SU-DHL-6 (cell line): ENCODE measurements around the gene NR2E1.

Experiments used
- H2AFZ ChIP-seq: fragments of 200-600 bp; sonication (generic); 2 replicates; pipeline ENCODE4 v1.6.1; 2014; ENCODE audit warnings: low read depth, mild to moderate bottlenecking, moderate library complexity, mixed read lengths, antibody characterized with exemption, low read length; ENCODE audit not compliant: severe bottlenecking
- H3F3A ChIP-seq: fragments of 200-600 bp; shearing (Covaris generic); 2 replicates; pipeline ENCODE4 v1.6.0; 2016; ENCODE audit warnings: antibody characterized with exemption, mild to moderate bottlenecking; ENCODE audit not compliant: insufficient read depth
- H3K27ac ChIP-seq: fragments of 200-600 bp; sonication (generic); 2 replicates; pipeline ENCODE4 v1.5.1; 2016; ENCODE audit warnings: low read depth, mild to moderate bottlenecking, low read length, moderate library complexity, mixed read lengths
- H3K27me3 ChIP-seq: fragments of 200-600 bp; sonication (generic), shearing (Covaris generic); 2 replicates; pipeline ENCODE4 v1.6.0; 2014; ENCODE audit warnings: mild to moderate bottlenecking, low read length
- H3K36me3 ChIP-seq: fragments of 200-600 bp; sonication (generic); 2 replicates; pipeline ENCODE4 v1.6.1; 2014; ENCODE audit warnings: mild to moderate bottlenecking, low read length, mixed read lengths
- H3K4me2 ChIP-seq: fragments of 300-600, 200-600 bp; shearing (Covaris generic), sonication (generic); 2 replicates; pipeline ENCODE4 v1.6.0; 2014; ENCODE audit warnings: low read length, low read depth, mild to moderate bottlenecking; ENCODE audit not compliant: poor library complexity, severe bottlenecking
- H3K4me3 ChIP-seq: fragments of 200-600 bp; sonication (generic); 2 replicates; pipeline ENCODE4 v1.5.1; 2014; ENCODE audit warnings: antibody characterized with exemption, low read length, mild to moderate bottlenecking, mixed read lengths; ENCODE audit not compliant: insufficient read depth, poor library complexity, severe bottlenecking
- H3K79me2 ChIP-seq: fragments of 200-600 bp; sonication (generic); 2 replicates; pipeline ENCODE4 v1.6.1; 2014; ENCODE audit warnings: mild to moderate bottlenecking, low read length, moderate library complexity; ENCODE audit not compliant: insufficient read depth
- H3K9ac ChIP-seq: fragments of 200-600 bp; sonication (generic); 2 replicates; pipeline ENCODE4 v1.7.0; 2014; ENCODE audit warnings: mild to moderate bottlenecking, low read length
- H3K9me2 ChIP-seq: fragments of 200-600 bp; sonication (generic); replicated peaks from 2 replicates; pipeline ENCODE4 v1.6.1; 2014; ENCODE audit warnings: low read length; ENCODE audit not compliant: insufficient read depth
- H3K9me3 ChIP-seq: fragments of 200-600 bp; sonication (generic); 2 replicates; pipeline ENCODE4 v1.6.1; 2014; ENCODE audit warnings: low read length, mixed read lengths; ENCODE audit not compliant: insufficient read depth
- H4K20me1 ChIP-seq: fragments of 200-600 bp; sonication (generic); 2 replicates; pipeline ENCODE4 v1.6.1; 2014; ENCODE audit warnings: low read depth, mild to moderate bottlenecking, antibody characterized with exemption, low read length, moderate library complexity, mixed read lengths
- EZH2phosphoT487 ChIP-seq: fragments of 200-600 bp; sonication (generic), shearing (Covaris generic); conservative IDR thresholded peaks from 2 replicates; pipeline ENCODE4 v1.6.1; 2018; ENCODE audit warnings: mild to moderate bottlenecking, antibody characterized with exemption, low read length, moderate library complexity, mixed read lengths
- TF ChIP-seq, protein P1 (sequence below): fragments of 200-600 bp; sonication (generic); IDR thresholded peaks from one replicate; pipeline ENCODE4 v1.5.1; 2017; ENCODE audit warnings: antibody characterized with exemption, mild to moderate bottlenecking, low read length, moderate library complexity; ENCODE audit not compliant: insufficient read depth, poor library complexity, severe bottlenecking

NR2E1 gene

GRCh38 chr6:108118359-108118724 is 47.5 kb upstream of the NR2E1 start:
- Histone ChIP-seq H3K79me2 (no peaks in the 10 kb centered on the region), H4K20me1 (no peaks in the 10 kb centered on the region), H3K27ac (no peak overlapping the region), H3K9me3 (no peaks in the 10 kb centered on the region), H3K4me3 (no peak overlapping the region), H3F3A (no peaks in the 10 kb centered on the region), H3K4me2 (no peak overlapping the region), H3K9ac (no peak overlapping the region), H3K9me2 (no peaks in the 10 kb centered on the region), H3K36me3 (no peaks in the 10 kb centered on the region), H3K27me3 (no peaks in the 10 kb centered on the region), H2AFZ (no peak overlapping the region)
- no peak for TF ChIP-seq EZH2phosphoT487
- TF ChIP-seq, protein P1, sequence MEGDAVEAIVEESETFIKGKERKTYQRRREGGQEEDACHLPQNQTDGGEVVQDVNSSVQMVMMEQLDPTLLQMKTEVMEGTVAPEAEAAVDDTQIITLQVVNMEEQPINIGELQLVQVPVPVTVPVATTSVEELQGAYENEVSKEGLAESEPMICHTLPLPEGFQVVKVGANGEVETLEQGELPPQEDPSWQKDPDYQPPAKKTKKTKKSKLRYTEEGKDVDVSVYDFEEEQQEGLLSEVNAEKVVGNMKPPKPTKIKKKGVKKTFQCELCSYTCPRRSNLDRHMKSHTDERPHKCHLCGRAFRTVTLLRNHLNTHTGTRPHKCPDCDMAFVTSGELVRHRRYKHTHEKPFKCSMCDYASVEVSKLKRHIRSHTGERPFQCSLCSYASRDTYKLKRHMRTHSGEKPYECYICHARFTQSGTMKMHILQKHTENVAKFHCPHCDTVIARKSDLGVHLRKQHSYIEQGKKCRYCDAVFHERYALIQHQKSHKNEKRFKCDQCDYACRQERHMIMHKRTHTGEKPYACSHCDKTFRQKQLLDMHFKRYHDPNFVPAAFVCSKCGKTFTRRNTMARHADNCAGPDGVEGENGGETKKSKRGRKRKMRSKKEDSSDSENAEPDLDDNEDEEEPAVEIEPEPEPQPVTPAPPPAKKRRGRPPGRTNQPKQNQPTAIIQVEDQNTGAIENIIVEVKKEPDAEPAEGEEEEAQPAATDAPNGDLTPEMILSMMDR: no peak

DNA sequence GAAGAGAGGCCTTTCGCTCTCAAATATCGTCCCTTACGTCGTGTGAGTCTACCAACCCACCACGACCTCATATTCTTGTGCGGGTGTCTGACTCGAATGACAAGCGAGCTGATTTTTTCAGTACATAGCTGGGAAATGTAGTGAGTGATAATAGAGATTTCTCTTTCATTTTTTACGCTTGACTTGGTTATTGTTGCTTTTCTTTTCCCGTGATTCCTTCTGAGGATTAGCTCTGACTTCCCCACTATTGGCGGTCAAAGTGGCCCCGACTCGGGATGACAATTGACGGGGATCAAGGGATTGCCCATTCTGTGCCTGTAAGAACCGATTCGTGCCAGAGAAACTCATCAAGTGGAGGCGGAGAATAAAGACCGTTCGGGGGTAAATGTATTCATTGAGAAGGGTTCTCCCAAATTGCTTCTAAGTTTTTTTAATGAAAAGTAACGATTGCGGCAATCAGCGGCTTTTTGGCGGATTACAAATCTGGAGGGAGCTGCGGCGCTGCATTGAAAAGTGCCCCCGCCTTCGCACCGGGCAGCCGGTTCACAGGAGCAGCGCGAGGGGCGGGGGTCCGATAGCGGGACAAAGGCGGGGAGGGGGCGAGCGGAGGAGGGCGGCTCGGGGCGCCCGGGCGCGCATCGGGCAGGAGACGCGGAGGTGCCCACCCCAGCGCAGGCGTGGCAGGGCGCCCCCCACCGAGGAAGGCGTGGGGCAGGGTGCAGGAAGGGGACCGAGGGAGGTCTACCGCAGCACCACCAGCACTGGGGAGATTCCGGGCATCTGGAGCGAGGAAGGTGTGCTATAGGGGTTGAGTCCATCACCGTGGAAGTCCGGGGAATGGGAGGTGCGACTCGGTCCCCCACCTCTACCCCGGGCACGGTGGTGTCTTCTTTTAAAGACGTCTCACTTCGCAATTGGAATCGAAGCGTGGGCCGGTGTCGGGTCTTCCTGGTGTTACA is 46.7 kb upstream of the NR2E1 start:
- Histone ChIP-seq H4K20me1 (no peaks in the 10 kb centered on the region), H3K4me3 (no peak overlapping the region), H3K9ac (no peak overlapping the region), H3K4me2 (peak overlapping the region; percentile 23), H3K9me3 (no peaks in the 10 kb centered on the region), H3K79me2 (no peaks in the 10 kb centered on the region), H3K27me3 (no peaks in the 10 kb centered on the region), H3K9me2 (no peaks in the 10 kb centered on the region), H3K36me3 (no peaks in the 10 kb centered on the region), H3K27ac (no peak overlapping the region), H3F3A (no peaks in the 10 kb centered on the region), H2AFZ (no peak overlapping the region)
- TF ChIP-seq EZH2phosphoT487: 0 out of 2 replicates have a peak, but pooled peaks have one; percentile 39
- TF ChIP-seq, protein P1: no peak

- Histone ChIP-seq H3K27me3 (no peaks in the 10 kb centered on the region), H3K36me3 (no peaks in the 10 kb centered on the region), H3K79me2 (no peaks in the 10 kb centered on the region), H3K27ac (no peak overlapping the region), H2AFZ (no peak overlapping the region), H3K4me3 (no peak overlapping the region), H3K4me2 (no peak overlapping the region), H3K9me2 (no peaks in the 10 kb centered on the region), H3F3A (no peaks in the 10 kb centered on the region), H3K9me3 (no peaks in the 10 kb centered on the region), H3K9ac (no peak overlapping the region), H4K20me1 (no peaks in the 10 kb centered on the region)
- TF ChIP-seq EZH2phosphoT487: no peak
- TF ChIP-seq, protein P1: no peak
Observed at GRCh38 chr6:108119769-108120141, 46.1 kb upstream of the NR2E1 start.
